Suprapubic skin (tissue), 3 donors: ENCODE data around the gene PRC1.

Experiments
- EP300 ChIP-seq: sonication (generic); formaldehyde crosslinking; IDR thresholded peaks from one replicate; pipeline ENCODE4 v1.6.1; 2017; ENCODE audit warnings: antibody characterized with exemption
- POLR2A ChIP-seq, 2 donors: fragments of 450-650 bp; IDR thresholded peaks; one replicate each; pipeline ENCODE4 v1.6.1; 2017; ENCODE audit warnings: antibody characterized with exemption in 2 of 2, mild to moderate bottlenecking in 2 of 2, moderate library complexity in 2 of 2
- TF ChIP-seq, protein P1 (sequence below), 2 donors: fragments of 200-600 bp in 1 of 2; fragments of 450-650 bp in 1 of 2; sonication (generic) in 1 of 2; IDR thresholded peaks; one replicate each; pipeline ENCODE4 v1.5.1; 2016 to 2019; ENCODE audit warnings: antibody characterized with exemption in 2 of 2, mild to moderate bottlenecking in 1 of 2, moderate library complexity in 1 of 2

DNA sequence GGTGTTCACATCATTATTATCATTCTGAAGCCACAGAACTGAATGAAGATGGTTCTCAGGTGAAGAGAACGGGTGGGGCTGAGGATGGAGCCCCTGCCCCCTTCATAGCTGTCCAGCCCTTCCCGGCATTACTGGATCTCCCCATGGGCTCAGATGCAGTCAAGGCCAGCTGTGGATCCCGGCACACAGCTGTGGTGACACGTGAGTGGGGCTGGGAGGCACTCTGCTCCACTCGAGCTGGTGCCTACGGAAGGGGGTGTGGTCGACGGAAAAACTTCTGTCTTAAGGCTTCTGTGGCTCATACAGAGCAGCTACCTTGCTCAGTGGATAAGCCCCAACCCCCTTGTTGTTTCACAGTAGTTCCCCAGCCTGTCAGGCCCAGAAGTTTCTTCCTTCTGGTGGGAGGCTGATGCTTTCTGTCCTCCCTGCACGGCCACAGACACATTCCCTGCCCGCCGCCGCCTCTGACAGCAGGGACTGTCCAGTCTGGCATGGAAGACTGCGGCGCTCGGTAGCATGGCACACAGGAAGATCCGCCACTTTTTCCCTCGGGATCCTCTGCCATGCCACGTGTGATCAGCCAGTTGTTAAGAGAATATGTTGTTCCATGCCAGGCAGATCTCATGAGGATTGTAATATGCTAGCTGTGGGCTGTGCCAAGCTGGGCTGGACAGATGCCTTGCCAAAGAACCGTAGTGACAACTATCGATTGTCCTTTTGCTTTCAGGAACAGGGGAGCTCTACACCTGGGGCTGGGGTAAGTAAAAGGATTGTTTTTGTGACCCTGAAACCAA, 33.8 kb downstream of the PRC1 start:
- TF ChIP-seq, protein P1, sequence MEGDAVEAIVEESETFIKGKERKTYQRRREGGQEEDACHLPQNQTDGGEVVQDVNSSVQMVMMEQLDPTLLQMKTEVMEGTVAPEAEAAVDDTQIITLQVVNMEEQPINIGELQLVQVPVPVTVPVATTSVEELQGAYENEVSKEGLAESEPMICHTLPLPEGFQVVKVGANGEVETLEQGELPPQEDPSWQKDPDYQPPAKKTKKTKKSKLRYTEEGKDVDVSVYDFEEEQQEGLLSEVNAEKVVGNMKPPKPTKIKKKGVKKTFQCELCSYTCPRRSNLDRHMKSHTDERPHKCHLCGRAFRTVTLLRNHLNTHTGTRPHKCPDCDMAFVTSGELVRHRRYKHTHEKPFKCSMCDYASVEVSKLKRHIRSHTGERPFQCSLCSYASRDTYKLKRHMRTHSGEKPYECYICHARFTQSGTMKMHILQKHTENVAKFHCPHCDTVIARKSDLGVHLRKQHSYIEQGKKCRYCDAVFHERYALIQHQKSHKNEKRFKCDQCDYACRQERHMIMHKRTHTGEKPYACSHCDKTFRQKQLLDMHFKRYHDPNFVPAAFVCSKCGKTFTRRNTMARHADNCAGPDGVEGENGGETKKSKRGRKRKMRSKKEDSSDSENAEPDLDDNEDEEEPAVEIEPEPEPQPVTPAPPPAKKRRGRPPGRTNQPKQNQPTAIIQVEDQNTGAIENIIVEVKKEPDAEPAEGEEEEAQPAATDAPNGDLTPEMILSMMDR (IDR thresholded peaks at IDR 0.05), result no peak
- TF ChIP-seq POLR2A (IDR thresholded peaks at IDR 0.05) (no peak), EP300 (no peak)
